HG03066 (cell line): ENCODE measurements around the gene ACIN1.
"Not testable (repeated sequence)": the region's sequence is repeated elsewhere in the genome, so short reads cannot be mapped to it uniquely, and the experiment has no call there.

Source experiments
- ATAC-seq: cut with Tn5 transposase; IDR thresholded peaks from one replicate; pipeline ENCODE4 v1.9.1; 2021; ENCODE audit warnings: low read depth; ENCODE audit not compliant: unreplicated experiment

ACIN1 gene

DNA sequence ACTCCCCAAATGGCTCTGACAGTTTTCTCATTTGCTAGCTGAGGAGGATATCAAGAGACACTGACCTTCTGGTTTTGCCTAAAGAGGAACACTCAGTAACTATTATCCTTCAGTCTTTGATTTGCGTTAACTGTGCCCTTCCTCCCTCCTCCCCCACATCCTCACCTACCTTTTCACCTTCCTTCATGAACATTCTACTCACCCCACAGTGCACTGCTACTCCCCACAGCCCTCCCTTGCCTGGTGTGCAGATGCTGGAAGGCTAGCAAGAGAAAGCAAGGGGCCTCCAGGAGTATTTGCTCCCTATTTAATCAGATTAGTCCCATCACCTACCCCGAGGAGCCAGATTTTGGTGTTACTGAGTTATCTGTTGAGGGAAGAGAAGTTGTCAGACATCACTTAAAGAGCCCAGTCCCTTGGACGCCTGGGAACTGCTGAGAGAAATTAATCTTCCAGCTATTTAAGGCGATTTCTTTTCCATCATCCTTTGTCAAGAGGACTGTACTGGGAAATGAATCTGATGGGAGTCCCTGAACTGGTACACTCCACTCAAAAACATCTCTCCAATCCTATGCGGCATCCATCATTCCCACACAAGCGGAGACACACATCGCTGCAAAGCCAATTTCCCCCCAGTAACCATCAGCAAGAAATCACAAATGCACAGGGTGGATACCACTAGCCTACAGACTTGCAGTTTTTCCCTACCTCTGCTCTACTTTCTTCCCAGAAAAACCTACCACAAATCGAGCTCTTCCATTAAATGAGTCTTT is 71.7 kb downstream of the ACIN1 start:
- no peak for ATAC-seq

GRCh38 chr14:23021889-23022442 is 73.0 kb downstream of the ACIN1 start:
- ATAC-seq: no peak

DNA sequence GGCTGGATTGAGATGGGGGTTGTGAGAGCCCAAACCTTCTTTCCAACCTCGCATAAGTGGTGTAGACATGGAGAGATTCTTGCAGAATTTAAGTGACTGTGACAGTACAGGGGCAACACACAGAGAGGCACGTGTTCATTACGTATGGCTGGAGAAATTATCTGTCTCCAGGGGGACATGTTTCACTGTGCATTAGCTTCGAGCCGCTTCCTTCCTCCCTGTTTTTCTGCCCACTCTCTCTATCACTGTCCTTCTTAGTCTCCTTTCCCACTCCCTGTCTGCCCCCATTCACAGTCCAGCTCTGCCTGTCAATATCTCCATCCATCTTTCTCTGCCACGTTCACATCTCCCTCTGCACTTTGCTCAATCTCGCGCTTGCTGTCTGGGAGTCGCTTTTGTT is 73.5 kb downstream of the ACIN1 start:
- no peak for ATAC-seq

- ATAC-seq: no peak
These were observed 74.5 kb downstream of the ACIN1 start for GRCh38 chr14:23020143-23021128.

- ATAC-seq: no peak
These were observed 76.8 kb downstream of the ACIN1 start for GRCh38 chr14:23018107-23018506.

DNA sequence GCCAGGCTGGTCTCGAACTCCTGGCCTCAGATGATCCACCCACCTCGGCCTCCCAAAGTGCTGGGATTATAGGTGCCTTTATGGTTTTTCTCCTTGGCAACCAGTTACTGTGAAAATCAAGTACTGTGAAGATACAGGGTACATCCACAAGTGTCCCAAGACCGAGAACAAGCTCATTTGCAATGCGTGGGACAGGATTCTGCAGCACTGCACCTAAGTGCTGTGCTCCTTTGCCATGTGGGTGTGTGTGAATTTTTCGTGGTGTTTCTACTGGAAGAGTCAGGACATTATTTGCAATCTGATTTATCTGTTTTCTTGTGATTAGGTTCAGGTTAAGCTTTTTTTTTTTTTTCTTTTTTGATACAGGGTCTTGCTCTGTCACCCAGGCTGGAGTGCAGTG is 77.8 kb downstream of the ACIN1 start:
- ATAC-seq: no peak

DNA sequence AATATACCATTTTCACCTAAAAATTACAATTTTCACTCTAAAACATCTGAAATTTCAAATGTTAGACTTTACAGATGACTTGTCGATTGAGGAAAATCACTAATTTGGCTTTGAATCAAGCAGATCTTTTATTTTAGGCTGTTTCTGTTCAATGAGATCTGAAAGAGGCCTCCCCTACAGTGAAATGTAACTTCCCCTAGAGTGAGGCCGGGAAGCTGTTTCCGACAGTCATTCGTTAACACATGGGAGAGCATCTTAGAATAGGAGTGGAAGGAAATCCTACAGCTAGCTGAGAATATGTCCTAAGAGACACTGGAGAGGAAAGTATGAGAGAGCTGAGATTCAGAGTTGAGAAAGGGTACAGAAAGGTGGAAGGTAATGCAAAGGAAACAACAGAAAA is 79.3 kb downstream of the ACIN1 start:
- ATAC-seq: no peak

DNA sequence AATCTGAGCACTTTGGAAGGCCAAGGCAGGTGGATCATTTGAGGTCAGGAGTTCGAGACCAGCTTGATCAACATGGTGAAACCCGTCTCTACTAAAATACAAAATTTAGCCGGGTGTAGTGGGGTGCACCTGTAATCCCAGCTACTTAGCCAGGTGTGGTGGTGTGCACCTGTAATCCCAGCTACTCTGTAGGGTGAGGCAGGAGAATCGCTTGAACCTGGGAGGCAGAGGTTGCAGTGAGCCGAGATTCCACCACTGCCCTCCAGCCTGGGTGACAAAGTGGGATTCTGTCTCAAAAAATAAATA is 81.2 kb downstream of the ACIN1 start:
- ATAC-seq: not testable (repeated sequence)

DNA sequence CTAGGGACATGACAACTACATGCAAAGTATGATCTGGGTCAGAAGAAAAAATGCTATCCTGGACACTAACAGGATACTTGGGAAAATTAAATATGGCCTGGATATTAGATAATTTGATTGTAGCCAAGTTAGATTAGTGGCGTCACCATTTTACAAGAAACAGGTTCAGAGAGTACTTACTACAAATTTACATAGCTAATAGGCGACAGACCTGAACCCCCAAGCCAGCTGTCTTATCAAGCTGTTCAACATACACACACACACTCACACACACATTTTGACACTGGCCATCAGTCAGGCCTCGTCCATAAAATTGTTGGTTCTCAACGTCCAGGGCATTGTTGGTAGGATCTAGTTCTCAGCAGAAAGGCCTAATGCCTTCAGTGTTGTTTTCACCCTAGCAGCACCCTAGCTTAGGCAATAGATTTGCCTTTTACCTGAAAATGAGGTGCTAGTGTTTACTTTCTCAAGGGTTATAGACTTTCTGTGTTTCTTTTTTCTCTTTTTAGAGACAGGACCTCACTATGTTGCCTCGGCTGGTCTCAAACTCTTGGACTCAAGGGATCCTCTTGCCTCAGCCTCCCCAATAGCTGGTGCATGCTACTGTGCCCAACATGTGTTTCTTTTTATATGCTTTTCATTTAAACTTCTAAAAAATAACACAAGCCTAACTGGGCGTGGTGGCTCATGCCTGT is 81.7 kb downstream of the ACIN1 start:
- no peak for ATAC-seq

- no peak for ATAC-seq
These were observed 84.8 kb downstream of the ACIN1 start, which contains the start of gene C14orf93 for GRCh38 chr14:23009939-23010726. C14orf93 (minus strand) TSS chr14:23010143; CDS start chr14:22999023, 11,120 bp downstream.

- no peak for ATAC-seq
These were observed 85.4 kb downstream of the ACIN1 start for GRCh38 chr14:23009483-23009938.

DNA sequence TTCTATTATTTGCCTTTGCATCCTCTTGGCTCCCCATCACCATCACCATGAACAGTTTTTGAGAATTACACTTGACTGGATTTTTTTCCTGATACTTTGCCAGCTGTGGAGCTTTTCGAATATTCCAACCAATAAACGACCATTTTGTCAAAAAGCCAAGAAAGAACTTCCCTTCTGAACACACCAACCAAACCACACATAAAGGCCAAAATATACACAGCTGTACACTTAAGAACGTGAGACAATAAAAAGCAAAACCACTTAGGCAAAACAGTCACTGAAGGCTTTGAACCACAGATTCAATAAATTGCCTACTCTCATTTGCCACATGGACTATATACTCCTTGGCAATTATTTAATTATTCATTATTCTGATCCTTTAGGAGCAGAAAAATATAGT is 86.1 kb downstream of the ACIN1 start:
- ATAC-seq: no peak
